Measurements from ENCODE around the gene SCFD2. TPM values are rescaled to one million over a fixed set of nuclear protein-coding genes. Genes with fewer than 3 reads are reported as not detected.

SCFD2 gene
- total and polyA plus RNA-seq, 5 donors from 2014 or later: 15.0 to 23.9 (median 16.3) TPM

DNA sequence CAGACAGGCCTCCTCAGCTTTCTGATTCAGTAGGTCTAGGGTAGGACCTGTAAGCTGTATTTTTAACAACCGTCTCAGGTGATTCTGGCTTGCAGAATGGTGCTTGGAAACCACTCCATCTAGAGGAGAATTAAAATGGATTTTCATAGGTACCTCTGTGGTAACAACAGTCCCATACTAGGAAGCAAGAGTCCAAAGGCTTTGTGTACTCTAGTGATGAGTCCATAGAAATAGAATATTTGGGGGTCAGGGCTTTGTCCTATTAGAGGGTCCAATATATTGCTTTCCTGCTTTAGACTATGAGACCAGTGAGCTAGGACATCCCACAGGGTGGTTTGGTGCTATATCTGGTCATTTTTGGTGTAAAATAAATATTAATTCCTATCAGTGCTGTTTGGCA, 242.0 kb downstream of the SCFD2 start:
- Mint-ChIP-seq H3K27me3 (no peaks in the 10 kb centered on the region), H3K4me1 (peaks cover 0 to 8% (median 0%) of the 10 kb centered on the region in 4 donors), H3K27ac (no peak overlapping the region), H3K9me3 (no peaks in the 10 kb centered on the region), H3K36me3 (peaks cover 12% of the 10 kb centered on the region), H3K4me3 (no peak overlapping the region)
- ATAC-seq (ENCODE audit: low read depth in 2 of 2) (no peak), DNase-seq (no peak)
- Histone ChIP-seq H3K4me3 (ENCODE audit: low read depth, low read length) (no peak overlapping the region), H3K36me3 (ENCODE audit: control insufficient read depth, insufficient read depth, low read length) (no peaks in the 10 kb centered on the region), H3K9me3 (ENCODE audit: control insufficient read depth in 2 of 2, low read length in 2 of 2) (no peaks in the 10 kb centered on the region), H3K4me1 (ENCODE audit: control insufficient read depth, insufficient read depth, low read length, poor library complexity, severe bottlenecking) (no peaks in the 10 kb centered on the region), H3K27me3 (ENCODE audit: control insufficient read depth, insufficient read depth, low read length) (no peaks in the 10 kb centered on the region), H3K27ac (ENCODE audit: insufficient read depth, low read length, poor library complexity, severe bottlenecking) (no peak overlapping the region)

GRCh38 chr4:53123171-53123570, 242.7 kb downstream of the SCFD2 start:
- Mint-ChIP-seq H3K9me3 (no peaks in the 10 kb centered on the region), H3K4me1 (peaks cover 0 to 8% (median 4%) of the 10 kb centered on the region in 4 donors), H3K36me3 (peaks cover 16% of the 10 kb centered on the region), H3K27ac (no peak overlapping the region), H3K4me3 (no peak overlapping the region), H3K27me3 (no peaks in the 10 kb centered on the region)
- Histone ChIP-seq H3K27ac (ENCODE audit: insufficient read depth, low read length, poor library complexity, severe bottlenecking) (no peak overlapping the region), H3K4me3 (ENCODE audit: low read depth, low read length) (no peak overlapping the region), H3K27me3 (ENCODE audit: control insufficient read depth, insufficient read depth, low read length) (no peaks in the 10 kb centered on the region), H3K36me3 (ENCODE audit: control insufficient read depth, insufficient read depth, low read length) (no peaks in the 10 kb centered on the region), H3K9me3 (ENCODE audit: control insufficient read depth in 2 of 2, low read length in 2 of 2) (no peaks in the 10 kb centered on the region), H3K4me1 (ENCODE audit: control insufficient read depth, insufficient read depth, low read length, poor library complexity, severe bottlenecking) (no peaks in the 10 kb centered on the region)
- DNase-seq (no peak), ATAC-seq (ENCODE audit: low read depth in 2 of 2) (no peak)

GRCh38 chr4:53122280-53123116, 243.4 kb downstream of the SCFD2 start:
- H3K4me1 ChIP-seq (ENCODE audit: control insufficient read depth, insufficient read depth, low read length, poor library complexity, severe bottlenecking): peaks cover under 1% of the 10 kb centered on the region
- no peak overlapping the region for H3K4me3 Mint-ChIP-seq
- no peaks in the 10 kb centered on the region for H3K27me3 Mint-ChIP-seq
- H3K36me3 ChIP-seq (ENCODE audit: control insufficient read depth, insufficient read depth, low read length): no peaks in the 10 kb centered on the region
- peaks cover 16% of the 10 kb centered on the region for H3K36me3 Mint-ChIP-seq
- ATAC-seq (ENCODE audit: low read depth in 2 of 2) (no peak), DNase-seq (no peak)
- no peak overlapping the region for H3K27ac ChIP-seq (ENCODE audit: insufficient read depth, low read length, poor library complexity, severe bottlenecking)
- no peaks in the 10 kb centered on the region for H3K9me3 ChIP-seq (ENCODE audit: control insufficient read depth in 2 of 2, low read length in 2 of 2)
- H3K27ac Mint-ChIP-seq: no peak overlapping the region
- H3K4me1 Mint-ChIP-seq: peaks cover 2 to 10% (median 6%) of the 10 kb centered on the region in 4 donors
- no peaks in the 10 kb centered on the region for H3K9me3 Mint-ChIP-seq
- no peaks in the 10 kb centered on the region for H3K27me3 ChIP-seq (ENCODE audit: control insufficient read depth, insufficient read depth, low read length)
- no peak overlapping the region for H3K4me3 ChIP-seq (ENCODE audit: low read depth, low read length)

GRCh38 chr4:53121264-53121865, 244.5 kb downstream of the SCFD2 start:
- Mint-ChIP-seq H3K9me3 (no peaks in the 10 kb centered on the region), H3K4me3 (no peak overlapping the region), H3K4me1 (peaks cover 5 to 16% (median 9%) of the 10 kb centered on the region in 4 donors), H3K27me3 (no peaks in the 10 kb centered on the region), H3K36me3 (peaks cover 16% of the 10 kb centered on the region), H3K27ac (no peak overlapping the region)
- Histone ChIP-seq H3K27me3 (ENCODE audit: control insufficient read depth, insufficient read depth, low read length) (no peaks in the 10 kb centered on the region), H3K4me1 (ENCODE audit: control insufficient read depth, insufficient read depth, low read length, poor library complexity, severe bottlenecking) (peaks cover 4% of the 10 kb centered on the region), H3K9me3 (ENCODE audit: control insufficient read depth in 2 of 2, low read length in 2 of 2) (no peaks in the 10 kb centered on the region), H3K4me3 (ENCODE audit: low read depth, low read length) (no peak overlapping the region), H3K36me3 (ENCODE audit: control insufficient read depth, insufficient read depth, low read length) (no peaks in the 10 kb centered on the region), H3K27ac (ENCODE audit: insufficient read depth, low read length, poor library complexity, severe bottlenecking) (no peak overlapping the region)
- DNase-seq (no peak), ATAC-seq (ENCODE audit: low read depth in 2 of 2) (no peak)

DNA sequence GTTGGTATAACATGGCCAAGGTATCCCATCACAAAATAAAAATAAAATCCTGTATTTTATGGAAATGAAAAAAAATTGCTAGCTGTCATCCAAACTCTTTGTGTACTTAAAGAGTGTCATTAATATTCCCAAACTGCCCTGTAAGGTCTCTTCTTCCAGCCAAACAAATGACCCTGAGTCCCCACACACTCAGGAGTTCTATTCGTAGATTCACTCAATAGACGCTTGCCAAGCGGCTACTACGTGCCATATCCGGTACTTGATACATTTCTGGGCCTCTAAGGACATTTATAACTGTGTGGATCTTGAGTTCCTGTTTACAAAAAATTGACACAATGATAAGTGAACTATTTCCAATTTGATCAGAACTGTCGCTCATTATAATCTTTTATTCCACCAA, 245.1 kb downstream of the SCFD2 start:
- no peak overlapping the region for H3K27ac Mint-ChIP-seq
- H3K9me3 ChIP-seq (ENCODE audit: control insufficient read depth in 2 of 2, low read length in 2 of 2): no peaks in the 10 kb centered on the region
- H3K36me3 ChIP-seq (ENCODE audit: control insufficient read depth, insufficient read depth, low read length): no peaks in the 10 kb centered on the region
- ATAC-seq (ENCODE audit: low read depth in 2 of 2) (no peak), DNase-seq (no peak)
- H3K27me3 Mint-ChIP-seq: no peaks in the 10 kb centered on the region
- no peak overlapping the region for H3K4me3 Mint-ChIP-seq
- H3K4me3 ChIP-seq (ENCODE audit: low read depth, low read length): no peak overlapping the region
- H3K27ac ChIP-seq (ENCODE audit: insufficient read depth, low read length, poor library complexity, severe bottlenecking): no peak overlapping the region
- H3K4me1 Mint-ChIP-seq: peaks cover 5 to 14% (median 9%) of the 10 kb centered on the region in 4 donors
- H3K27me3 ChIP-seq (ENCODE audit: control insufficient read depth, insufficient read depth, low read length): no peaks in the 10 kb centered on the region
- no peaks in the 10 kb centered on the region for H3K9me3 Mint-ChIP-seq
- peaks cover 4% of the 10 kb centered on the region for H3K4me1 ChIP-seq (ENCODE audit: control insufficient read depth, insufficient read depth, low read length, poor library complexity, severe bottlenecking)
- peaks cover 13% of the 10 kb centered on the region for H3K36me3 Mint-ChIP-seq

DNA sequence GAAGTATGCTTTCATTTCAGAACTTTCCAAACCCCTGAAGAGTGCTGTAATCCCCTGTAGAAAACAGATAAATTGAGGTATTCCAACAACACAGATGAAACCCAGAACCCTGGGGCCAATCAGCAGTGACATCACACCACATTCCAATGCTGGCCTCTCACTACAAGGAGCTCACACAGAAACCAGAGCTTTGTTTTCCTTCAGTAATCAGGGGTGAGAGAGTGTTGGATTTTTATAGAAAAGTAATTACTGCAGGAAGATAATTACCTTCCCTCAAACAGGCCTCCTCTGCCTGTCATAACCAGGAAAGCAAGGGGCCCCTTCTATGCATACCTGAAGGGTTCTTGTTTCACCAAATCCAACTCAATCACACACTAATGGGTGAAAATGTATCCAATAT, 246.2 kb downstream of the SCFD2 start:
- H3K4me1 ChIP-seq (ENCODE audit: control insufficient read depth, insufficient read depth, low read length, poor library complexity, severe bottlenecking): peaks cover 4% of the 10 kb centered on the region
- DNase-seq: no peak
- Mint-ChIP-seq H3K36me3 (peaks cover 10% of the 10 kb centered on the region), H3K4me3 (no peak overlapping the region), H3K9me3 (peaks cover 0 to 2% (median 0%) of the 10 kb centered on the region in 7 donors), H3K27me3 (no peaks in the 10 kb centered on the region), H3K4me1 (peaks cover 5 to 12% (median 9%) of the 10 kb centered on the region in 4 donors), H3K27ac (no peak overlapping the region)
- no peaks in the 10 kb centered on the region for H3K36me3 ChIP-seq (ENCODE audit: control insufficient read depth, insufficient read depth, low read length)
- no peaks in the 10 kb centered on the region for H3K9me3 ChIP-seq (ENCODE audit: control insufficient read depth in 2 of 2, low read length in 2 of 2)
- H3K4me3 ChIP-seq (ENCODE audit: low read depth, low read length): no peak overlapping the region
- H3K27me3 ChIP-seq (ENCODE audit: control insufficient read depth, insufficient read depth, low read length): no peaks in the 10 kb centered on the region
- no peak overlapping the region for H3K27ac ChIP-seq (ENCODE audit: insufficient read depth, low read length, poor library complexity, severe bottlenecking)
- ATAC-seq (ENCODE audit: low read depth in 2 of 2): no peak

GRCh38 chr4:53118676-53119075, 247.2 kb downstream of the SCFD2 start:
- no peak overlapping the region for H3K4me3 ChIP-seq (ENCODE audit: low read depth, low read length)
- no peaks in the 10 kb centered on the region for H3K36me3 ChIP-seq (ENCODE audit: control insufficient read depth, insufficient read depth, low read length)
- Mint-ChIP-seq H3K36me3 (peaks cover 11% of the 10 kb centered on the region), H3K27me3 (no peaks in the 10 kb centered on the region), H3K27ac (no peak overlapping the region), H3K9me3 (peaks cover 0 to 2% (median 0%) of the 10 kb centered on the region in 7 donors), H3K4me3 (no peak overlapping the region), H3K4me1 (peaks cover 5 to 9% (median 8%) of the 10 kb centered on the region in 4 donors)
- no peak overlapping the region for H3K27ac ChIP-seq (ENCODE audit: insufficient read depth, low read length, poor library complexity, severe bottlenecking)
- no peak for DNase-seq
- peaks cover 4% of the 10 kb centered on the region for H3K4me1 ChIP-seq (ENCODE audit: control insufficient read depth, insufficient read depth, low read length, poor library complexity, severe bottlenecking)
- no peaks in the 10 kb centered on the region for H3K27me3 ChIP-seq (ENCODE audit: control insufficient read depth, insufficient read depth, low read length)
- H3K9me3 ChIP-seq (ENCODE audit: control insufficient read depth in 2 of 2, low read length in 2 of 2): no peaks in the 10 kb centered on the region
- no peak for ATAC-seq (ENCODE audit: low read depth in 2 of 2)

Measured in CD4-positive, CD25-positive, alpha-beta regulatory T cell (primary cell).